Measurements from ENCODE around the gene TUBGCP2. TPM values are rescaled to one million over a fixed set of nuclear protein-coding genes. Genes with fewer than 3 reads are reported as not detected.

Gene TUBGCP2
- total and polyA plus RNA-seq, 12 donors: 31.5 to 77.6 (median 37.3) TPM

GRCh38 chr10:133270773-133271297 lies 37.8 kb downstream of the TUBGCP2 start:
- DNase-seq: no peak
- intact Hi-C loops (cut with DNase I): no loop called here
- WGBS, 2 donors: 93 to 97% methylated on average over 19 of the region's 19 CpGs
- no peak for ATAC-seq
- Histone ChIP-seq H3K9me3 (no peaks in the 10 kb centered on the region), H3K27ac (no peak overlapping the region), H3K36me3 (peaks cover 0 to 70% (median 0%) of the 10 kb centered on the region in 9 donors), H3K27me3 (peaks cover 0 to 19% (median 13%) of the 10 kb centered on the region in 7 donors), H3K4me3 (no peak overlapping the region), H3K4me1 (peaks cover 0 to 14% (median 0%) of the 10 kb centered on the region in 9 donors)
- no peak for TF ChIP-seq CTCF (IDR thresholded peaks at IDR 0.05)

- TF ChIP-seq CTCF (IDR thresholded peaks at IDR 0.05): no peak
- Histone ChIP-seq H3K9me3 (no peaks in the 10 kb centered on the region), H3K27ac (no peak overlapping the region), H3K4me1 (peaks cover 0 to 8% (median 0%) of the 10 kb centered on the region in 9 donors), H3K4me3 (no peak overlapping the region), H3K27me3 (peaks cover 0 to 12% (median 7%) of the 10 kb centered on the region in 7 donors), H3K36me3 (peaks cover 0 to 70% (median 0%) of the 10 kb centered on the region in 9 donors)
- intact Hi-C loops (cut with DNase I): no loop called here
- no peak for DNase-seq
- WGBS, 2 donors: 92 to 93% methylated on average over 20 of the region's 20 CpGs
- no peak for ATAC-seq
Measured at GRCh38 chr10:133270204-133270603, 38.5 kb downstream of the TUBGCP2 start.

GRCh38 chr10:133269367-133269766 lies 39.3 kb downstream of the TUBGCP2 start:
- intact Hi-C loops (cut with DNase I): no loop called here
- H3K4me3 ChIP-seq: no peak overlapping the region
- DNase-seq (no peak), ATAC-seq (no peak)
- TF ChIP-seq CTCF (IDR thresholded peaks at IDR 0.05): no peak
- H3K4me1 ChIP-seq: peaks cover 0 to 2% (median 0%) of the 10 kb centered on the region in 9 donors
- H3K27me3 ChIP-seq: peaks cover 0 to 4% (median 0%) of the 10 kb centered on the region in 7 donors
- H3K9me3 ChIP-seq: no peaks in the 10 kb centered on the region
- 88 to 90% methylated on average over 24 to 26 of the region's 26 CpGs for WGBS, 2 donors
- H3K36me3 ChIP-seq: peaks cover 0 to 70% (median 0%) of the 10 kb centered on the region in 9 donors
- H3K27ac ChIP-seq: no peak overlapping the region

GRCh38 chr10:133268532-133268931 lies 40.1 kb downstream of the TUBGCP2 start:
- WGBS, 2 donors: 91 to 96% methylated on average over 22 of the region's 22 CpGs

More at GRCh38 chr10:133268532-133268931, 40.1 kb downstream of the TUBGCP2 start:
- TF ChIP-seq CTCF (IDR thresholded peaks at IDR 0.05): no peak
- Histone ChIP-seq H3K4me3 (no peak overlapping the region), H3K9me3 (no peaks in the 10 kb centered on the region), H3K27ac (no peak overlapping the region), H3K27me3 (no peaks in the 10 kb centered on the region), H3K36me3 (peaks cover 0 to 64% (median 0%) of the 10 kb centered on the region in 9 donors), H3K4me1 (peaks cover 0 to 11% (median 0%) of the 10 kb centered on the region in 9 donors)
- intact Hi-C loops (cut with DNase I): no loop called here
- DNase-seq (no peak), ATAC-seq (no peak)
